SH-SY5Y (cell line): ENCODE data around the gene KCNJ4.

ENCODE experiments used
- GATA2 ChIP-seq: IDR thresholded peaks from 2 replicates; pipeline ENCODE4 v1.6.1; 2011; ENCODE audit warnings: mild to moderate bottlenecking, low read depth, low read length
- GATA3 ChIP-seq: IDR thresholded peaks from 2 replicates; pipeline ENCODE4 v1.6.1; 2011; ENCODE audit warnings: low read depth, mild to moderate bottlenecking, low read length, moderate library complexity

- TF ChIP-seq GATA3 (no peak), GATA2 (no peak)
Measured at GRCh38 chr22:38494939-38495338, 39.9 kb upstream of the KCNJ4 start.
